Stimulated activated CD4-positive, alpha-beta T cell treated with anti-CD3 and anti-CD28 coated beads, Interleukin-15, amount 100 ng/mL, for 48 hours (primary cell): ENCODE results near the gene PIK3R1.

Experiments used
- DNase-seq, 2 donors: peaks; one replicate each; pipeline ENCODE4 v3.0.0-alpha.2; 2020; ENCODE audit warnings: low read depth in 2 of 2

The PIK3R1 gene

GRCh38 chr5:68296895-68297294 is 81.3 kb downstream of the PIK3R1 start:
- DNase-seq, result no peak

GRCh38 chr5:68297656-68298055 is 82.1 kb downstream of the PIK3R1 start:
- no peak for DNase-seq

GRCh38 chr5:68298479-68298878 is 82.9 kb downstream of the PIK3R1 start:
- DNase-seq, result no peak

GRCh38 chr5:68299105-68299504 is 83.5 kb downstream of the PIK3R1 start:
- no peak for DNase-seq

- no peak for DNase-seq
Measured at GRCh38 chr5:68299575-68299974, 84.0 kb downstream of the PIK3R1 start.

GRCh38 chr5:68303038-68303738 is 87.6 kb downstream of the PIK3R1 start:
- DNase-seq, result no peak

GRCh38 chr5:68303754-68304420 is 88.3 kb downstream of the PIK3R1 start:
- no peak for DNase-seq

- DNase-seq, result no peak
Measured at GRCh38 chr5:68304421-68305052, 89.0 kb downstream of the PIK3R1 start.

- DNase-seq, result no peak
Measured at GRCh38 chr5:68305223-68305870, 89.8 kb downstream of the PIK3R1 start.

- no peak for DNase-seq
Measured at GRCh38 chr5:68306361-68307014, 90.9 kb downstream of the PIK3R1 start.

- DNase-seq, result no peak
Measured at GRCh38 chr5:68313336-68313735, 97.8 kb downstream of the PIK3R1 start.

- DNase-seq, result no peak
Measured at GRCh38 chr5:68314465-68314864, 98.9 kb downstream of the PIK3R1 start.

- peak in 1 of 2 donors; percentile 15 for DNase-seq
Measured at GRCh38 chr5:68315679-68316271, 100.2 kb downstream of the PIK3R1 start.

GRCh38 chr5:68316469-68316868 is 100.9 kb downstream of the PIK3R1 start:
- no peak for DNase-seq

- DNase-seq, result no peak
Measured at GRCh38 chr5:68317646-68318045, 102.1 kb downstream of the PIK3R1 start.

- no peak for DNase-seq
Measured at GRCh38 chr5:68318955-68319705, 103.6 kb downstream of the PIK3R1 start.

GRCh38 chr5:68319706-68320412 is 104.3 kb downstream of the PIK3R1 start:
- no peak for DNase-seq

- no peak for DNase-seq
Measured at GRCh38 chr5:68320413-68320986, 104.9 kb downstream of the PIK3R1 start.

GRCh38 chr5:68325065-68325580 is 109.6 kb downstream of the PIK3R1 start:
- DNase-seq, result no peak
